ENCODE results near the gene VWA7. TPM values are rescaled to one million over a fixed set of nuclear protein-coding genes. Genes with fewer than 3 reads are reported as not detected.

The VWA7 gene, protein sequence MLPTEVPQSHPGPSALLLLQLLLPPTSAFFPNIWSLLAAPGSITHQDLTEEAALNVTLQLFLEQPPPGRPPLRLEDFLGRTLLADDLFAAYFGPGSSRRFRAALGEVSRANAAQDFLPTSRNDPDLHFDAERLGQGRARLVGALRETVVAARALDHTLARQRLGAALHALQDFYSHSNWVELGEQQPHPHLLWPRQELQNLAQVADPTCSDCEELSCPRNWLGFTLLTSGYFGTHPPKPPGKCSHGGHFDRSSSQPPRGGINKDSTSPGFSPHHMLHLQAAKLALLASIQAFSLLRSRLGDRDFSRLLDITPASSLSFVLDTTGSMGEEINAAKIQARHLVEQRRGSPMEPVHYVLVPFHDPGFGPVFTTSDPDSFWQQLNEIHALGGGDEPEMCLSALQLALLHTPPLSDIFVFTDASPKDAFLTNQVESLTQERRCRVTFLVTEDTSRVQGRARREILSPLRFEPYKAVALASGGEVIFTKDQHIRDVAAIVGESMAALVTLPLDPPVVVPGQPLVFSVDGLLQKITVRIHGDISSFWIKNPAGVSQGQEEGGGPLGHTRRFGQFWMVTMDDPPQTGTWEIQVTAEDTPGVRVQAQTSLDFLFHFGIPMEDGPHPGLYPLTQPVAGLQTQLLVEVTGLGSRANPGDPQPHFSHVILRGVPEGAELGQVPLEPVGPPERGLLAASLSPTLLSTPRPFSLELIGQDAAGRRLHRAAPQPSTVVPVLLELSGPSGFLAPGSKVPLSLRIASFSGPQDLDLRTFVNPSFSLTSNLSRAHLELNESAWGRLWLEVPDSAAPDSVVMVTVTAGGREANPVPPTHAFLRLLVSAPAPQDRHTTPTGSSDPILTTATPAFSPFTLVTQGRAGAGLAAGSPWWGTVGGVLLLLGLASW
- total RNA-seq (2022; extraction: Qiagen RNA extraction; ENCODE audit: low read depth): 1.4 to 2.0 TPM (median 1.8 TPM) in 5 replicates

DNA sequence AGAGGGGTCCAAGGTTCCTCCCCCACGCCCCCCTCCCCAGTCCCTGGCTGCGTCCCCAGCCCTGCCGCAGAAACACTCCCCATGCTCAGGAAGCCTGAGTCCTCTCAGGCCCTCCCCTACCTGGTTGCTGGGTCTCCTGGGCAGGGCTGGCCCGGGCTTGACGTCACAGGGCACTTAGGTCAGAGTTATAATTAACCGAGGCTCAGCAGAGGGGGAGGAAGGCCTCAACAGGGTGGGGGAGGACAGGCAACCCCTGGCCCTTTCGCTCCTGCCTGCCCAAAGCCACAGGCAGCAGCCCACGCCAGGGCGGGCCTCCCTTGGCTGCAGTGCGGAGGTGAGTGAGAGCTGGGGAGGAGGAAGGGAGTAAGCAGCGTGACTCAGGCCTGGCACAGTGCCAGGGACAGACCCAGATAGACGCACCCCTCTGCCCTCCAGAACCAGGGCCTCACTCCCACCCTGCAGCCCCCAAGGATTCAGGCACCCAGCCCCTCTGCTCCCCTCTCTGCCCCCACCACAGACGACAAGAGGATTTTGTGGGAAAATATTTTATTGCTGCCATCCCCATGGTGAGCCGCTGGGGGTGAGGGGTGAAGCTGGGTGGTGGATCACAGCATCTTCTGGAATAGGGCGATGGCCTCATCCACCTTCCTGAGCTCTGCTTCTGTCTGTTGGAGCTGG is at the start of gene VWA7:
TSS of gene VWA7 (minus strand) at position 340 of the 678 bp plus-strand sequence. CDS start 549 bp downstream, outside the sequence.

DNA sequence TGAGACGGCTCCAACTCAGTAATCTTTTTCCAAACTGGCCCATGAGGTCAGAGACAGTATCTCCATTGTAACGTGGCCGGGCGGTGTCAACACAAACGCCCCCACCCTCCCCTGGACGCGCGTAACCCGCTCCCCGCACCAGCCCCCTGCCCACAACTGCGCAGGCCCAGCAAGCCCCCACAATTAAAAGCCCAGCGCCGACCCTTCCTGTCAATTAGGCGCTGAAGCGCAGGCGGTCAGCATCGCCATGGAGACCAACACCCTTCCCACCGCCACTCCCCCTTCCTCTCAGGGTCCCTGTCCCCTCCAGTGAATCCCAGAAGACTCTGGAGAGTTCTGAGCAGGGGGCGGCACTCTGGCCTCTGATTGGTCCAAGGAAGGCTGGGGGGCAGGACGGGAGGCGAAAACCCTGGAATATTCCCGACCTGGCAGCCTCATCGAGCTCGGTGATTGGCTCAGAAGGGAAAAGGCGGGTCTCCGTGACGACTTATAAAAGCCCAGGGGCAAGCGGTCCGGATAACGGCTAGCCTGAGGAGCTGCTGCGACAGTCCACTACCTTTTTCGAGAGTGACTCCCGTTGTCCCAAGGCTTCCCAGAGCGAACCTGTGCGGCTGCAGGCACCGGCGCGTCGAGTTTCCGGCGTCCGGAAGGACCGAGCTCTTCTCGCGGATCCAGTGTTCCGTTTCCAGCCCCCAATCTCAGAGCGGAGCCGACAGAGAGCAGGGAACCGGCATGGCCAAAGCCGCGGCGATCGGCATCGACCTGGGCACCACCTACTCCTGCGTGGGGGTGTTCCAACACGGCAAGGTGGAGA is 38.1 kb upstream of the VWA7 start, which contains the start of the genes HSPA1A and HSPA1L:
TSS of gene HSPA1A (plus strand) at position 519 of the 814 bp plus-strand sequence. CDS start at position 733, 214 bp downstream.
TSS of gene HSPA1L (minus strand) at position 259 of the 814 bp plus-strand sequence. CDS start 3,311 bp downstream, outside the sequence.

DNA sequence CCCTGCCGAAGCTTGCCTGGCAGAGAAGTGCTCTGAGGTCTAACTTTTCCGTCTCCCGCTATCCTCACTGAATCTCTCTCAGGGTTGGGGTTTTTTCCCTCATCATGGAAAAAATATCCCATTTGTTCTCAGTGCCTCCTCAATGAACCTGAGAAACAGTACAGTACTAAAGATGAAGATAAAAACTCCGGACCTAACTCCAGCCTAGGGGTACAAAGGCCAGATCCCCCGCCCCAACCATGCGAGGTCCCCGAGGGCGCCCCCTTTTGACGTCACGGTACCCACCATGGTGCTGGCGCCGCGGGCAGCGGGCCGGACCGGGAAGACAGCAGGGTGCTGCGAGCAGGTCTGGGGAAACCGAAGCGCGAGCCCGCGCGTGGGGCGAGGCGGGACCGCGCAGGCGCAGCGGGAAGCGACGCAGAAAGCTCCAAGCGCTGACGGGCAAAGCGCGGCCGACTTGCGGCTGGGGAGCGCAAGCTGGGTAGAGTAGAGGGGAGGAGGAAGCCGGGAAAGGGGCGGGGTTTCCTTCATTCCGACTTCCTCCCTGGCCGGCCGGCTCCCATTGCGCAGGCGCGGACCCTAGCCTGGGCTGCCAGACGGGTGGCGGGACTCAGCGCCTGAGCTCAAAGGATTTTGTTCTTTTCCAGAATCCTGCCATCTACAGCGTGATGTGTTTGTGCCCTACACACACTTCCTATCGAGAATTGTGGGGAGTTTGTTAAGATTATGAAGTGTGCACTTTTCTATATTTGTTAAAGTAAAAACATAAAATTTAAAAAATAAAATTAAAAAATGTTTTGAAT is 29.5 kb upstream of the VWA7 start, which contains the start of gene LSM2:
TSS of gene LSM2 (minus strand) at position 497 of the 803 bp plus-strand sequence. CDS start at position 288, 209 bp downstream.

DNA sequence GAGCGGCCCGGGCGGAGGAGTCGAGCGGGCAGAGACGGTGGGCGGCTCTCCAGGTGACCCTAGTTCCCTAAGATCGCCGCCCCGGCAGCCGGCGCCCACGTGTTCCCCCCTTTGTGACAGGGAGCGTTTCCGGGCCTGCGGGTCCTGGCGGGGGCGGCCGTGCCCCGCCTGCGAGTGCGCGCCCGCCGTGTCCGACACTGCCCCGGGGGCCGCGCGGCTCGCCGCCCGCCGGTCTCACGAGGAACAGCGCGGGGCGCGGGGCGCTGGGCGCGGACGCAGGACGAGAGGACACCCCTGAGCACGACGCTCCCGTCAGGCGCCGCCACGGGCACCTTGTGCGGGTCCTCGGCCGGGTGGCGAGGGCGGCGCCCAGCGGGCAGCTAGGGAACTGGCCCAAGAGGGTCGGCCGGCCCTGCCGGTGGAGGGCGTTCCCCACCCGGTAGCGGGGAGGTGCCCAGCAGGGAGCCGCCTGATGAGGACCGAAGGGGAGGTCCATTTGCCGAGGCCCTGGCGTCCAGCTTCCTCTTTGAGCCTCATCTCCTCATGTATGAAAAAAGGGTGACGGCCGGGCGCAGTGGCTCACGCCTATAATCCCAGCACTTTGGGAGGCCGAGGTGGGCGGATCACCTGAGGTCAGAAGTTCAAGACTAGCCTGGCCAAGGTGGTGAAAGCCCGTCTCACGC is 18.6 kb upstream of the VWA7 start, which contains the start of gene VARS1:
TSS of gene VARS1 (minus strand) at position 137 of the 683 bp plus-strand sequence. CDS start 535 bp downstream, outside the sequence.

DNA sequence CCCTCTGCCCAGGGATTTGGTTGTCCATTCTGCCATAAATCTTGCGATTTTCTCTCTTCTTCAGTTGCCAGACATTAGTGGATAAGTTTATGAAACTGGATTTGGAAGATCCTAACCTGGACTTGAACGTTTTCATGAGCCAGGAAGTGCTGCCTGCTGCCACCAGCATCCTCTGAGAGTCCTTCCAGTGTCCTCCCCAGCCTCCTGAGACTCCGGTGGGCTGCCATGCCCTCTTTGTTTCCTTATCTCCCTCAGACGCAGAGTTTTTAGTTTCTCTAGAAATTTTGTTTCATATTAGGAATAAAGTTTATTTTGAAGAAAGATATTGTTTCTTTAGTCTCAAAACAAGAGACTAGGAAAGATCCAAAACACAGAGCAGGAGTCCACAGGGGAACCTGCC is 14.8 kb downstream of the VWA7 start, which contains the start of gene SAPCD1:
TSS of gene SAPCD1 (plus strand) at position 301 of the 400 bp plus-strand sequence. CDS start 399 bp downstream, outside the sequence.

DNA sequence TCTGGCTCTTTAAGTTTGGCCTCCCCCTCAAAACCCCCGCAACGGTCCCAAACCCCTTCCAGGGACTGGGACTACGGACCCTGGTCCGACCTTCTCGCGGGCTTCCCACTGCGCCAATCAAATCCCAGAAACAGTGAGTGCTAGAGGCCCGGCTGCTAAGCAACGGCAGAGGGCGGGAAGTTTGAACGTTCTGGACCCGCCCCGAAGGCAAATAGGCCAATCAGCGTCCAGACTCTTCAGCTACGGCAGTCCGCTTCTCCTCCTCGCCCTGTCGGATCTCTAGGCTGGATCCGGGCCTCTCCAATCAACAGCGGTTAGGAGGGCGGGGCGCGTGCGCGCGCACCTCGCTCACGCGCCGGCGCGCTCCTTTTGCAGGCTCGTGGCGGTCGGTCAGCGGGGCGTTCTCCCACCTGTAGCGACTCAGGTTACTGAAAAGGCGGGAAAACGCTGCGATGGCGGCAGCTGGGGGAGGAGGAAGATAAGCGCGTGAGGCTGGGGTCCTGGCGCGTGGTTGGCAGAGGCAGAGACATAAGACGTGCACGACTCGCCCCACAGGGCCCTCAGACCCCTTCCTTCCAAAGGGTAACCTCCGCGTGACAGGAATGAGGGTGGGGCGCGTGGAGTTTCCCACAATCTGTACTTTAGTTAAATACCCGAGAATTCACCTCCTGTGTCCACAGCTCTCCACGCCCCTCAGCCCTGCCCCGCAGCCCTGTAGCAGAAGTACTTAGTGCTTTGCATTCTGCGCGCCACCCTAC is 37.3 kb downstream of the VWA7 start, which contains the start of gene MSH5:
TSS of gene MSH5 (plus strand) at position 367 of the 758 bp plus-strand sequence. CDS start 462 bp downstream, outside the sequence.

DNA sequence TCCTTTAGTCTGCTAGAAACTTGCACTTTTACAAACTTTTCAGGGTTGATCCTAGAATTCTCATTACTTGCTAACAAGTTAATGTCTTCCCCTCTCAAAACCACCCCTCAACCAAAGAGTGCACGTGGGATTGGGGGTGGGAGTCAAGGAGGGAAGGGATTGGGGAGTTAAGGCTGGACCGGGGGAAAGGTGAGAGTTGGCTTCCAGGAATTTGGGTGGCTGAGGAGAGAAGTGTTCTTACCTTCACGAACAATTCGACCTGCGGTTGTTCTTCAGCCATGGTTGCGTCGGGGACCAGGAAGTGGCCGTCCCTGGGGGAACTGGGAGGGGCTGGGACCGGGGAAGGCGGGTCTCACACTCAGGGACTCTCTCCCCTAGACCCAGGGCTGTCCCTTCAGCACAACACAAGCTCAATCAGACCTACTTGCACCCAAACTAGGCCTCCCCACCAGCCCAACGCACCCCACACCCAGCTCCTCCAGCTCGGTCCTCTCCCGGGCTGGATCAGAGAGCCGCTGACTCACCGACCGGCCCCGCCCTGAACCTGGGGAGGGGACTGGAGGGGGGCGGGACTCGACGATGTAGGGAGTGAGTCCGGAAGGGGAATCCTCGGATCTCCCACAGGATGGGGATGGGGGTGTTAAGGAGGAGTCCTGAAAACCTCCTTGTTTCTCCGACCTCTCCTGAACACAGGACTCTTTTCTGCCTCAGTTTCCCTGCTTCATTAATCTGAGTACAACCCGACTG is 40.9 kb downstream of the VWA7 start, which contains the start of gene CLIC1:
TSS of gene CLIC1 (minus strand) at position 510 of the 747 bp plus-strand sequence. CDS start at position 280, 230 bp downstream.

DNA sequence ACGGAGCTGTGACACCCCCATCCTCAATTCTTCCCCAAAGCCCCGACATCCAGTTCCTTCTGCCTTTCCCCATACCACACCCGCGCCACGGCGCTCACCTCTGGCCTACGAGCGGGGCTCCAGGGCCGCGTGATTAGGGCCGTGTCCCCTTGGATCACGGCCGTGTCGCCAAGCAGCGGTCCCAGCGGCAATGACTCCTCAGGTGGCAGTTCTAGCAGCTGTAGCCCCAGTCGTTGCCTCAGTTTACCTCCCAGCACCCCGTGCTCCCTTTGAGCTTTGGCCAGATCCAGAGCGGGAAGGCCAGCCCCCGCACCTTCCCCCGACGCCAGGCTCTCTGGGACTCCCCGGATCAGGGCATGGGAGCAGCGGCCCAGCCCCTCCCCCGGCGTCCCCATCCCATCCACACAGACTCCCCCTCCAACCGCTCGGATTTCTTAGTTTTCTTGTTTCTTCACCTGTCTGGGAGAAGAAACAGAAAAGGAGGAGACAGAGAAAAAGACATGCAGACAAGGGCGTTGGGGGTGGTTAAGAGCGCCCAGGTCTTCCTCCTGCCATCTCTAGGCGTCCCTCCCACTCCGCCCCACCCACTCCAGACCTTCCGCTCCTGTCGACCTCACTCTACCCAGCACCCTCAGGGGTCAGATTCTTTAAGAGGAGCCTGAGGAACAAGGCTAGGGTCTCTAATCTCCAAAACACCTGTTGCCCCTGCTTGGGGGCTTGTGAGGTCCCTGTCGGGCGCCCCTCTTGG is 48.2 kb downstream of the VWA7 start, which contains the start of gene DDAH2:
TSS of gene DDAH2 (minus strand) at position 533 of the 748 bp plus-strand sequence. CDS start at position 395, 138 bp downstream.

DNA sequence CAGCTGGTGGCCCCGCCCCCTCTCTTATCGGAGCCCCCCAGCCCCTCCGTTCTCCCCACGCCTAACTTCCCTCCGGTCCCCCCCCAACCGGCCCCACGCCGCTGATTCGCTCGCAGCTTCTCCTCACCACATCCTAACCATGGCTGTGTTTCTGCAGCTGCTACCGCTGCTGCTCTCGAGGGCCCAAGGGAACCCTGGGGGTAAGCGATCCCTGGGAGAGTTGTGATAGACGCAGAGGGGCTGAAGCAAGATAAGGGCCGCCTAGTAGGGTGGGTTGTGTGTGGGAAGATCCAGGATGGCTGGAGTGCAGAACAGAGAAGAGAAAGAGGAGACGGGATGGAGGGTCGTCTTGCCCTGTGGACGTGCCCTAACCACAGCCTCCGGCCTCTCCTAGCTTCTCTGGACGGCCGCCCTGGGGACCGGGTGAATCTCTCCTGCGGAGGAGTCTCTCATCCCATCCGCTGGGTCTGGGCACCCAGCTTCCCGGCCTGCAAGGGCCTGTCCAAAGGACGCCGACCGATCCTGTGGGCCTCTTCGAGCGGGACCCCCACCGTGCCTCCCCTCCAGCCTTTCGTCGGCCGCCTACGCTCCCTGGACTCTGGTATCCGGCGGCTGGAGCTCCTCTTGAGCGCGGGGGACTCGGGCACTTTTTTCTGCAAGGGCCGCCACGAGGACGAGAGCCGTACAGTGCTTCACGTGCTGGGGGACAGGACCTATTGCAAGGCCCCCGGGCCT is 53.7 kb downstream of the VWA7 start, which contains the start of gene MPIG6B:
TSS of gene MPIG6B (plus strand) at position 129 of the 735 bp plus-strand sequence. CDS start at position 140, 11 bp downstream.

DNA sequence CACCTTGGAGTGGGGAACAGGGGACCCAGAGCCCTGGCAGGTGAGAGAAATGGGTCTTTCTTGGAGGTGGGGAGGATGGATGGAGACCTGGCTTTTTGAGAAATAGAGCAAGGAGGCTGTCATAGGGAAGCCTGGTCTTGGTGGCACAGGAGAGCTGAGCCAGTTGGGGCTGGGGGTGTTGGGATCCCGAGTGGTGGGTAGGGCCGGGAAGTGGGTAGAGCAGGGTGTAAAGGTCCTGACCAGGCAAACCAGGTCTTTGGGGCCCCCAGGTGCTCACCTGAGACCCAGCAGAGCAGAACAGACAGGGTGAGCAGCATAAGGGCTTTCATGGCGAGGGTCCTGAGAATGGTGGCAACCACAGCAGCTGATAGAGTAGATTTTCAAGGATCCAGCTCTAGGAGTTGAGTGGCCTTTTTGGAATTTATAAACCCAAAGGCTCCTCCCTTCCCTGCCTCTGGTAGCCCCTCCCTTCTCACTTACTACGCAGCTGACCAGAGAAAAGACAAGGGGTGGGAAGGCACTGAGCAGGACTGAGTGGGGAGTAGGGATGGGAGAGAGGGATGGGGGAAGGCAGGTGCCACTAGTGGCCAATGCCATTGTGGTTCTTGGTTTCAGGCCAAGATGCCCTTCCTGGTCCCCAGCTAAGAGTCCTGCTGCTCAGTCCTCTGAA is 55.6 kb downstream of the VWA7 start, which contains the start of gene LY6G6C:
TSS of gene LY6G6C (minus strand) at position 396 of the 670 bp plus-strand sequence. CDS start at position 329, 67 bp downstream.

Other genes starting within 250 kb of the VWA7 start
- not detected in 5 replicates for gene MCCD1, start 248.4 kb downstream of the VWA7 start, total RNA-seq (2022; extraction: Qiagen RNA extraction; ENCODE audit: low read depth)
- 352 to 407 TPM (median 386 TPM) in 5 replicates for gene DDX39B, start 235.3 kb downstream of the VWA7 start, total RNA-seq (2022; extraction: Qiagen RNA extraction; ENCODE audit: low read depth)
- gene ATP6V1G2, start 230.7 kb downstream of the VWA7 start, total RNA-seq (2022; extraction: Qiagen RNA extraction; ENCODE audit: low read depth): 0.40 to 0.77 TPM (median 0.64 TPM) in 5 replicates
- gene NFKBIL1, start 229.7 kb downstream of the VWA7 start, total RNA-seq (2022; extraction: Qiagen RNA extraction; ENCODE audit: low read depth): 9.6 to 12.9 TPM (median 11.4 TPM) in 5 replicates
- 0.11 to 0.12 TPM in 2 of 5 replicates, not detected in the others for gene LTA, start 205.0 kb downstream of the VWA7 start, total RNA-seq (2022; extraction: Qiagen RNA extraction; ENCODE audit: low read depth)
- gene TNF, start 201.8 kb downstream of the VWA7 start, total RNA-seq (2022; extraction: Qiagen RNA extraction; ENCODE audit: low read depth): 0.10 to 0.22 TPM (median 0.11 TPM) in 3 of 5 replicates, not detected in the others
- gene LTB, start 194.9 kb downstream of the VWA7 start, total RNA-seq (2022; extraction: Qiagen RNA extraction; ENCODE audit: low read depth): 0.29 to 0.50 TPM (median 0.49 TPM) in 5 replicates
- gene LST1, start 191.1 kb downstream of the VWA7 start, total RNA-seq (2022; extraction: Qiagen RNA extraction; ENCODE audit: low read depth): 0.20 to 0.26 TPM in 2 of 5 replicates, not detected in the others
- gene NCR3, start 184.3 kb downstream of the VWA7 start, total RNA-seq (2022; extraction: Qiagen RNA extraction; ENCODE audit: low read depth): not detected in 5 replicates
- gene AIF1, start 162.1 kb downstream of the VWA7 start, total RNA-seq (2022; extraction: Qiagen RNA extraction; ENCODE audit: low read depth): not detected in 5 replicates
- gene PRRC2A, start 156.6 kb downstream of the VWA7 start, total RNA-seq (2022; extraction: Qiagen RNA extraction; ENCODE audit: low read depth): 68.9 to 101 TPM (median 86.8 TPM) in 5 replicates
- gene BAG6, start 124.7 kb downstream of the VWA7 start, total RNA-seq (2022; extraction: Qiagen RNA extraction; ENCODE audit: low read depth): 119 to 155 TPM (median 144 TPM) in 5 replicates
- 2.8 to 3.8 TPM (median 3.2 TPM) in 5 replicates for gene APOM, start 121.4 kb downstream of the VWA7 start, total RNA-seq (2022; extraction: Qiagen RNA extraction; ENCODE audit: low read depth)
- gene C6orf47, start 116.5 kb downstream of the VWA7 start, total RNA-seq (2022; extraction: Qiagen RNA extraction; ENCODE audit: low read depth): 10.9 to 13.1 TPM (median 12.1 TPM) in 5 replicates
- gene GPANK1, start 112.3 kb downstream of the VWA7 start, total RNA-seq (2022; extraction: Qiagen RNA extraction; ENCODE audit: low read depth): 10.7 to 15.4 TPM (median 12.2 TPM) in 5 replicates
- 165 to 176 TPM (median 167 TPM) in 5 replicates for gene CSNK2B, start 111.2 kb downstream of the VWA7 start, total RNA-seq (2022; extraction: Qiagen RNA extraction; ENCODE audit: low read depth)
- 3.6 to 5.8 TPM (median 5.1 TPM) in 5 replicates for gene LY6G5B, start 107.4 kb downstream of the VWA7 start, total RNA-seq (2022; extraction: Qiagen RNA extraction; ENCODE audit: low read depth)
- gene LY6G5C, start 96.3 kb downstream of the VWA7 start, total RNA-seq (2022; extraction: Qiagen RNA extraction; ENCODE audit: low read depth): 0.95 to 2.0 TPM (median 1.3 TPM) in 5 replicates
- 16.1 to 20.1 TPM (median 17.9 TPM) in 5 replicates for gene ABHD16A, start 74.0 kb downstream of the VWA7 start, total RNA-seq (2022; extraction: Qiagen RNA extraction; ENCODE audit: low read depth)
- gene LY6G6F, start 70.5 kb downstream of the VWA7 start, total RNA-seq (2022; extraction: Qiagen RNA extraction; ENCODE audit: low read depth): not detected in 5 replicates
- not detected in 5 replicates for gene LY6G6D, start 62.0 kb downstream of the VWA7 start, total RNA-seq (2022; extraction: Qiagen RNA extraction; ENCODE audit: low read depth)
- 0.12 to 0.20 TPM in 2 of 5 replicates, not detected in the others for gene LY6G6C, start 55.6 kb downstream of the VWA7 start, total RNA-seq (2022; extraction: Qiagen RNA extraction; ENCODE audit: low read depth)
- not detected in 5 replicates for gene MPIG6B, start 54.0 kb downstream of the VWA7 start, total RNA-seq (2022; extraction: Qiagen RNA extraction; ENCODE audit: low read depth)
- gene DDAH2, start 48.0 kb downstream of the VWA7 start, total RNA-seq (2022; extraction: Qiagen RNA extraction; ENCODE audit: low read depth): 27.0 to 30.0 TPM (median 27.6 TPM) in 5 replicates
- gene CLIC1, start 40.8 kb downstream of the VWA7 start, total RNA-seq (2022; extraction: Qiagen RNA extraction; ENCODE audit: low read depth): 490 to 521 TPM (median 507 TPM) in 5 replicates
- 10.7 to 16.8 TPM (median 15.8 TPM) in 5 replicates for gene MSH5, start 37.3 kb downstream of the VWA7 start, total RNA-seq (2022; extraction: Qiagen RNA extraction; ENCODE audit: low read depth)
- gene SAPCD1, start 14.7 kb downstream of the VWA7 start, total RNA-seq (2022; extraction: Qiagen RNA extraction; ENCODE audit: low read depth): 3.0 to 5.0 TPM (median 3.3 TPM) in 5 replicates
- 52.7 to 64.9 TPM (median 59.0 TPM) in 5 replicates for gene VARS1, start 18.4 kb upstream of the VWA7 start, total RNA-seq (2022; extraction: Qiagen RNA extraction; ENCODE audit: low read depth)
- 49.8 to 66.9 TPM (median 61.6 TPM) in 5 replicates for gene LSM2, start 29.6 kb upstream of the VWA7 start, total RNA-seq (2022; extraction: Qiagen RNA extraction; ENCODE audit: low read depth)
- 1.00 to 2.0 TPM (median 1.9 TPM) in 5 replicates for gene HSPA1L, start 38.0 kb upstream of the VWA7 start, total RNA-seq (2022; extraction: Qiagen RNA extraction; ENCODE audit: low read depth)
- 134 to 436 TPM (median 349 TPM) in 5 replicates for gene HSPA1A, start 38.2 kb upstream of the VWA7 start, total RNA-seq (2022; extraction: Qiagen RNA extraction; ENCODE audit: low read depth)
- gene HSPA1B, start 50.4 kb upstream of the VWA7 start, total RNA-seq (2022; extraction: Qiagen RNA extraction; ENCODE audit: low read depth): 109 to 336 TPM (median 263 TPM) in 5 replicates
- 26.4 to 37.6 TPM (median 30.1 TPM) in 5 replicates for gene NEU1, start 85.5 kb upstream of the VWA7 start, total RNA-seq (2022; extraction: Qiagen RNA extraction; ENCODE audit: low read depth)
- 0.05 to 0.36 TPM (median 0.15 TPM) in 3 of 5 replicates, not detected in the others for gene SLC44A4, start 101.7 kb upstream of the VWA7 start, total RNA-seq (2022; extraction: Qiagen RNA extraction; ENCODE audit: low read depth)
- gene EHMT2, start 120.4 kb upstream of the VWA7 start, total RNA-seq (2022; extraction: Qiagen RNA extraction; ENCODE audit: low read depth): 21.2 to 34.6 TPM (median 30.7 TPM) in 5 replicates
- gene ZBTB12, start 124.8 kb upstream of the VWA7 start, total RNA-seq (2022; extraction: Qiagen RNA extraction; ENCODE audit: low read depth): 3.5 to 5.5 TPM (median 4.8 TPM) in 5 replicates
- gene C2, start 150.4 kb upstream of the VWA7 start, total RNA-seq (2022; extraction: Qiagen RNA extraction; ENCODE audit: low read depth): 0.31 to 0.48 TPM (median 0.36 TPM) in 5 replicates
- gene CFB, start 168.8 kb upstream of the VWA7 start, total RNA-seq (2022; extraction: Qiagen RNA extraction; ENCODE audit: low read depth): 1.7 to 3.4 TPM (median 2.1 TPM) in 5 replicates
- 74.0 to 87.1 TPM (median 79.5 TPM) in 5 replicates for gene NELFE, start 181.6 kb upstream of the VWA7 start, total RNA-seq (2022; extraction: Qiagen RNA extraction; ENCODE audit: low read depth)
- 22.6 to 27.8 TPM (median 24.2 TPM) in 5 replicates for gene SKIC2, start 181.8 kb upstream of the VWA7 start, total RNA-seq (2022; extraction: Qiagen RNA extraction; ENCODE audit: low read depth)
- gene DXO, start 194.8 kb upstream of the VWA7 start, total RNA-seq (2022; extraction: Qiagen RNA extraction; ENCODE audit: low read depth): 11.1 to 12.8 TPM (median 12.1 TPM) in 5 replicates
- 1.00 to 1.6 TPM (median 1.2 TPM) in 5 replicates for gene C4A, start 204.7 kb upstream of the VWA7 start, total RNA-seq (2022; extraction: Qiagen RNA extraction; ENCODE audit: low read depth)
- gene C4B, start 237.5 kb upstream of the VWA7 start, total RNA-seq (2022; extraction: Qiagen RNA extraction; ENCODE audit: low read depth): 0.72 to 1.2 TPM (median 0.84 TPM) in 5 replicates

Data from A549 treated with DMSO at 1 μM for 4 hours (cell line).